Mesothelial cell of epicardium (in vitro differentiated cells): ENCODE data around the gene USH2A. TPM values are rescaled to one million over a fixed set of nuclear protein-coding genes. Genes with fewer than 3 reads are reported as not detected.

ENCODE experiments used
- DNase-seq, 2 experiments: peaks; one replicate each; pipeline ENCODE4 v3.0.0; 2021; ENCODE audit warnings: low spot score in 2 of 2; ENCODE audit not compliant: unreplicated experiment in 2 of 2
- H3K27ac Mint-ChIP-seq: 2 replicates; pipeline ENCODE4 v1.8.0; 2021; ENCODE audit warnings: mixed read lengths
- H3K27me3 Mint-ChIP-seq: 2 replicates; pipeline ENCODE4 v1.8.0; 2021; ENCODE audit warnings: low read depth, mixed read lengths
- H3K36me3 Mint-ChIP-seq: 2 replicates; pipeline ENCODE4 v1.8.0; 2021; ENCODE audit warnings: mixed read lengths
- H3K4me1 Mint-ChIP-seq: 2 replicates; pipeline ENCODE4 v1.8.0; 2021; ENCODE audit warnings: mixed read lengths
- H3K4me3 Mint-ChIP-seq: 2 replicates; pipeline ENCODE4 v1.8.0; 2021; ENCODE audit warnings: mild to moderate bottlenecking, moderate library complexity, mixed read lengths
- H3K9me3 Mint-ChIP-seq: 2 replicates; pipeline ENCODE4 v1.8.0; 2021; ENCODE audit warnings: mixed read lengths
- total RNA-seq: library from RNA; stranded (reverse); gene quantifications from 3 replicates; pipeline ENCODE4 v1.2.1, GENCODE V29; 2021
- TF ChIP-seq, protein P1 (sequence below): fragments of 200-600 bp; sonication (generic); IDR thresholded peaks from one replicate; pipeline ENCODE4 v1.5.0; 2021; ENCODE audit warnings: antibody characterized with exemption; ENCODE audit not compliant: unreplicated experiment

USH2A gene
- total RNA-seq, 1 donor from 2014 or later, result 0.02 TPM

DNA sequence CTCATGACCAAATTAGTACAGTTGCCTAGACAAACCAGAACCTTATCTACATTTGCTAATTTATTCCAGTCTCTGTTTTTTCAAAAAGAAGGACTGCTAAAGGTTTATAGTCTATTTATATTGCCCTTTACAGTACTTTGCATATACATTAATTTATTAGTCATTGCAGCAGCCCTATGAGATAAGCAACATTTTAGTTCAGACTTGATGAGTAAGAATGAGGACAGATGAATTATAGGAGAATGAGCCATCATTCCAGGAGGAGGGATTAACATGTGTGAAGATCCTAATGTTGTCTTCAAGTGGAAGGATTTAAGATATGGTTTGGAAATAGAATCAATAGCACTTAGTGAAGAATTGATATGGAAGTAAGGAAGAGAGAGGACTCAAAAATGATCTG, 703.7 kb downstream of the USH2A start:
- H3K9me3 Mint-ChIP-seq, result no peaks in the 10 kb centered on the region
- H3K4me3 Mint-ChIP-seq, result no peak overlapping the region
- TF ChIP-seq, protein P1, sequence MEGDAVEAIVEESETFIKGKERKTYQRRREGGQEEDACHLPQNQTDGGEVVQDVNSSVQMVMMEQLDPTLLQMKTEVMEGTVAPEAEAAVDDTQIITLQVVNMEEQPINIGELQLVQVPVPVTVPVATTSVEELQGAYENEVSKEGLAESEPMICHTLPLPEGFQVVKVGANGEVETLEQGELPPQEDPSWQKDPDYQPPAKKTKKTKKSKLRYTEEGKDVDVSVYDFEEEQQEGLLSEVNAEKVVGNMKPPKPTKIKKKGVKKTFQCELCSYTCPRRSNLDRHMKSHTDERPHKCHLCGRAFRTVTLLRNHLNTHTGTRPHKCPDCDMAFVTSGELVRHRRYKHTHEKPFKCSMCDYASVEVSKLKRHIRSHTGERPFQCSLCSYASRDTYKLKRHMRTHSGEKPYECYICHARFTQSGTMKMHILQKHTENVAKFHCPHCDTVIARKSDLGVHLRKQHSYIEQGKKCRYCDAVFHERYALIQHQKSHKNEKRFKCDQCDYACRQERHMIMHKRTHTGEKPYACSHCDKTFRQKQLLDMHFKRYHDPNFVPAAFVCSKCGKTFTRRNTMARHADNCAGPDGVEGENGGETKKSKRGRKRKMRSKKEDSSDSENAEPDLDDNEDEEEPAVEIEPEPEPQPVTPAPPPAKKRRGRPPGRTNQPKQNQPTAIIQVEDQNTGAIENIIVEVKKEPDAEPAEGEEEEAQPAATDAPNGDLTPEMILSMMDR, result no peak
- H3K27ac Mint-ChIP-seq, result no peak overlapping the region
- DNase-seq, result no peak
- H3K4me1 Mint-ChIP-seq, result no peaks in the 10 kb centered on the region
- H3K36me3 Mint-ChIP-seq, result no peaks in the 10 kb centered on the region
- peaks cover 17% of the 10 kb centered on the region for H3K27me3 Mint-ChIP-seq

DNA sequence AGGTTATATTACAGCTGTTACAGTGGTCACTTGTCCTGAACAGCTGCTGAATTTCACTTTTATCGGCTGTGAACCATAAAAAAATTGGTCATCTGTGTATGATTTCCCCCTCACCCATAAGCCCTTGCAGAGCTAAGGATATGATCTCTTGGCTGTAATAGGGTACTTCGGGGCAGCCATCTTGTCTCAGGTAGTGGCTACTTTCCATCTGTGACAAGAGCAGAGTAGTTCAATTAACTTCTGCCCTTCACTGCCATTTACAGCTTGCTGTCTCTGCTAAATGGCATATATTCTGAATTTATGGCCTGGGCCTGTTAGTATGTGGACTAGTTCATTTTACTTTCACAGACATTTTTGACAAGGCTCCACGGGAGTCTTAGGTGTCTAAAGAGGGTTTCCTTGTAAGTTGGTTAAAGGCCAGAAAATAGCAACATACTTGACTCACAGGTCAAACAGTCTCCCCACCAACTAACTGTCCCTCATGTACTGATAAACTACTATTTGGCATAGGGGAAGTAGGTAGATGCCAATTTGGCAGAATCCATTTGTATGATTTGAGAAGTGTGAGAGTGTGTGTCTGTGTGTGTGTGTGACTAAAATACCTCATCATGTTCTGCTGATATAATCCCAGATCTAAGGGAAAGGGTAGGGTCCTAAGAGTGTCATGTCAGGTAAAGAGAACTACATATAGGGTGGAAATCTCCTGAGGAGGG, 704.5 kb downstream of the USH2A start:
- DNase-seq, result no peak
- no peaks in the 10 kb centered on the region for H3K4me1 Mint-ChIP-seq
- H3K27me3 Mint-ChIP-seq, result peaks cover 19% of the 10 kb centered on the region

DNA sequence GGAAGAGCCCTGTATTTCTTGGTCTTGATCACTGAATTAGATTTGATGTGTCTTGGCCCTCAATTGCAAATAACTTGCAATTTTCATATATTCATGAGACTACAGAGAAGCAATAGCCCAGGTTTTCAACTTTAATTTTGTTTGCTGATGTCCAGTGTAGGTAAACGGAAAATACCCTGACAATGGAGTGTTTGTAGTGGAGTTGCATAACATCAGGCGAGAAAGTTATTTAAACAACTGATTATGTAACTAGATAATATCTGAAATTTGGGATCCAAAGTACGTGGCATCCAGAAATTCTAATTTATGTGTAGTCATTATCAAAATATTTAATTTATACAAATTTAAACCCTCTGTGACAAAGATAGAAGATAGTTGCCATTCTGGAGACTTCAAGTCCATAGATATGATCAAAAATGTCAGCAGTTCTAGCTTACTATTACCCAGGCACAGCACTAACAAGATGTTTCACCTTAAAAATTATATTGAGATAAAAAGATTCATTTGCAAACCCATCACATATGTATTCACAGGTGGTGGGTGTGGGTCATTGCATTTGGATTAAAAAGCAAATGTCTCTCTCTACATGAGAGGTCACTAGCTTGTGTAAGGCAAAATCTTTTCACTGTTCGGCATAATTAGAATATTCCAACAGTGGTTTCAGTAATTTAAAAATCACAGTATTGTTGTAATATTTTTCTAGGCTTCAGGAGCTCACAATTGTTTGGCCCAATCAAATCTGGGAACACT, 705.4 kb downstream of the USH2A start:
- no peaks in the 10 kb centered on the region for H3K36me3 Mint-ChIP-seq
- no peak overlapping the region for H3K4me3 Mint-ChIP-seq
- H3K4me1 Mint-ChIP-seq, result no peaks in the 10 kb centered on the region
- peaks cover 18% of the 10 kb centered on the region for H3K27me3 Mint-ChIP-seq
- TF ChIP-seq, protein P1, result no peak
- H3K9me3 Mint-ChIP-seq, result no peaks in the 10 kb centered on the region
- H3K27ac Mint-ChIP-seq, result no peak overlapping the region
- DNase-seq, result no peak

More for the DNA sequence above, 704.5 kb downstream of the USH2A start:
- Mint-ChIP-seq H3K4me3 (no peak overlapping the region), H3K27ac (no peak overlapping the region), H3K36me3 (no peaks in the 10 kb centered on the region), H3K9me3 (no peaks in the 10 kb centered on the region)
- TF ChIP-seq, protein P1, result no peak

DNA sequence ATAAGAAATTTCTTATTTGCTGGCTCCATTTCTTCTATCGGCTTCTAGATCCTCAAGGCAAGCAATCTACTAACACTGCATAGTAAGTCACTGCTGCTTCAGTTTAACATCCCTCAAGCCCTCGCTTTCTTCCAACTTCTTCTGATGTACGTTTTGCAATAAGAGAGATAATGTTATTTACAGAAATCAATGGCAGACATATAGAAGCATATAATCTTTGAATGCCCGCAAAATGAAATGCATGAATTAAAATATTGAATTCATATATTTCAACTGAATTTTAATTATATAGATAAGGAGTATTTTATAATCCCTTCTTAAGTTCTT, 712.4 kb downstream of the USH2A start:
- DNase-seq, result no peak
- Mint-ChIP-seq H3K27me3 (peaks cover 15% of the 10 kb centered on the region), H3K9me3 (no peaks in the 10 kb centered on the region), H3K36me3 (no peaks in the 10 kb centered on the region), H3K4me3 (no peak overlapping the region), H3K4me1 (no peaks in the 10 kb centered on the region), H3K27ac (no peak overlapping the region)
- TF ChIP-seq, protein P1, result no peak

DNA sequence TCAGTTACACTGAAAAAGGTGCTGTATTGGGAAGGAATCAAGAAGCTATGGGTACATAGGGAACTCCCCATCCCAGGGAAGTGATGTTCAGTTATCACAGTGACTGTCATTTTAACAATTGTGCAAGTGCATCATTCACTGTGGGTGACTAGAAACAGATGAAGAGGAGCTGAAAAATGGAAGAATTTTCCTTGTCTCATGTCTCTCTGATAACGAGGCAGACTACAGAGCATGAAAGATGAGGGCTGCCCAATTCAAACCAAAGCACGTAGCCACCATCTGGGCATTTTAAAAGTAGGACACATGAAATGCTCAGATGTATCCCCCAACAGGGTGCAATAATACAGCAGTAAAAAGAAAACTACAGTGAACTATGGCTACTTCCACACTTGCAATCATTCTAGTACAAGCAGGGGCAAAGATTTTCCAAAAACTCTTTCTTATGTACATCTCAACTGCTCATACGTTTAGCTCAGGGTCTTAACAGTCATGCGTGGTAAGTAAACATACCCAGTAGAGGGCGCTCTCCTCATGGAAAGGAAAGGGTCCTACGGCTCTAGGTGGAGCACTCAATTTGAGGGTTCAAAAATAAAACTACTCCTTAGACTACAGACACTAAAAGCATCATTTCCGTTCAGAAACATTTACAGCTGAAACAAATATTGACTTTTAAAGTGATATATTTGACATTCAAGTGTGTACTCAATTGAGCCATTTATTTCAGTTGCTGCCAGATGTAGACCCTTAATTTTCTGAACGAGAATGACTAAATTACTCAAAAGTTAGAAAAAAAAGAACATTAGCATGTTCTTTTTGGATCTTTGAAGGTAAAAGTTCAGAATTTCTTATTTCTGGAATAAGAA, 713.0 kb downstream of the USH2A start:
- no peaks in the 10 kb centered on the region for H3K4me1 Mint-ChIP-seq
- peaks cover 14% of the 10 kb centered on the region for H3K27me3 Mint-ChIP-seq
- TF ChIP-seq, protein P1, result no peak
- no peak for DNase-seq
- no peak overlapping the region for H3K27ac Mint-ChIP-seq
- H3K36me3 Mint-ChIP-seq, result no peaks in the 10 kb centered on the region
- H3K4me3 Mint-ChIP-seq, result no peak overlapping the region
- no peaks in the 10 kb centered on the region for H3K9me3 Mint-ChIP-seq
